ENCODE data around the gene GCG.

- TF ChIP-seq, protein P1, sequence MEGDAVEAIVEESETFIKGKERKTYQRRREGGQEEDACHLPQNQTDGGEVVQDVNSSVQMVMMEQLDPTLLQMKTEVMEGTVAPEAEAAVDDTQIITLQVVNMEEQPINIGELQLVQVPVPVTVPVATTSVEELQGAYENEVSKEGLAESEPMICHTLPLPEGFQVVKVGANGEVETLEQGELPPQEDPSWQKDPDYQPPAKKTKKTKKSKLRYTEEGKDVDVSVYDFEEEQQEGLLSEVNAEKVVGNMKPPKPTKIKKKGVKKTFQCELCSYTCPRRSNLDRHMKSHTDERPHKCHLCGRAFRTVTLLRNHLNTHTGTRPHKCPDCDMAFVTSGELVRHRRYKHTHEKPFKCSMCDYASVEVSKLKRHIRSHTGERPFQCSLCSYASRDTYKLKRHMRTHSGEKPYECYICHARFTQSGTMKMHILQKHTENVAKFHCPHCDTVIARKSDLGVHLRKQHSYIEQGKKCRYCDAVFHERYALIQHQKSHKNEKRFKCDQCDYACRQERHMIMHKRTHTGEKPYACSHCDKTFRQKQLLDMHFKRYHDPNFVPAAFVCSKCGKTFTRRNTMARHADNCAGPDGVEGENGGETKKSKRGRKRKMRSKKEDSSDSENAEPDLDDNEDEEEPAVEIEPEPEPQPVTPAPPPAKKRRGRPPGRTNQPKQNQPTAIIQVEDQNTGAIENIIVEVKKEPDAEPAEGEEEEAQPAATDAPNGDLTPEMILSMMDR (IDR thresholded peaks at IDR 0.05): no peak
- no peak for TF ChIP-seq ZFX (IDR thresholded peaks at IDR 0.05; ENCODE audit: borderline replicate concordance)
Measured at GRCh38 chr2:162198239-162198638, 46.2 kb upstream of the GCG start.
